Choroid plexus epithelial cell (primary cell): ENCODE results near the gene PNLIPRP1.

Experiments
- DNase-seq: peaks from one replicate; pipeline ENCODE4 v3.0.0-alpha.2; 2010; ENCODE audit warnings: low read depth
- H3K4me3 ChIP-seq: 2 replicates; pipeline ENCODE4 v1.5.1; 2011; ENCODE audit warnings: low read depth, mild to moderate bottlenecking, control low read depth, low read length, moderate library complexity
- CTCF ChIP-seq: conservative IDR thresholded peaks from 2 replicates; pipeline ENCODE4 v1.5.1; 2011; ENCODE audit warnings: low read depth, mild to moderate bottlenecking, control low read depth, inconsistent platforms, low read length, moderate library complexity

PNLIPRP1 gene

DNA sequence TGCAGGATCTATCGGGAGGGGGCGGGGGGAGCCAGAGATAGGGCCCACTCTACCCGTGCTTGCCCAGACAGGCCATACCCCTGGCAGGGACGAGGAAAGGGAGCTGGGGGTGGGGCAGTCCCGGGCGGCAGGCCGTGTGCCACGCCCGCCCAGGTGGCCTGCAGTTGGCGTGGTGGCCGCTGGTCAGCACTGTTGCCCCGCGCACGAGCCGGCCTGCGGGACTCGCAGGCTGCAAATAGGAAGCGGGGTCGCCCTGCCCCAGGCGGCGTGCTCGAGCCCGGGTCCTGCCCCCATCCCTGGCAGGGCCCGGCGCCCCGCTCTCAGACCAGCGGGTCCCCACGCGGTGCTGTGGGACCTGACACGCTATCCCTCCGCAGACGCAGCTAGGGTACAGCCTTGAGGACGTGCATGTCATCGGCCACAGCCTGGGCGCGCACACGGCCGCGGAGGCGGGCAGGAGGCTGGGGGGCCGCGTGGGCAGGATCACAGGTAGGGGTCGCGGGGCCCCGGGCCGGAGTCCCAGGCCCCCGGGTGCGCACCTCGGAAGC is 36.7 kb downstream of the PNLIPRP1 start:
- H3K4me3 ChIP-seq, result no peak overlapping the region
- TF ChIP-seq CTCF, result peak; percentile 19
- DNase-seq, result peak; percentile 1

- TF ChIP-seq CTCF, result no peak
- H3K4me3 ChIP-seq, result no peak overlapping the region
- DNase-seq, result no peak
Measured at GRCh38 chr10:116629340-116629739, 38.6 kb downstream of the PNLIPRP1 start.

GRCh38 chr10:116630020-116630419 is 39.3 kb downstream of the PNLIPRP1 start:
- no peak for TF ChIP-seq CTCF
- no peak for DNase-seq
- H3K4me3 ChIP-seq, result no peak overlapping the region

DNA sequence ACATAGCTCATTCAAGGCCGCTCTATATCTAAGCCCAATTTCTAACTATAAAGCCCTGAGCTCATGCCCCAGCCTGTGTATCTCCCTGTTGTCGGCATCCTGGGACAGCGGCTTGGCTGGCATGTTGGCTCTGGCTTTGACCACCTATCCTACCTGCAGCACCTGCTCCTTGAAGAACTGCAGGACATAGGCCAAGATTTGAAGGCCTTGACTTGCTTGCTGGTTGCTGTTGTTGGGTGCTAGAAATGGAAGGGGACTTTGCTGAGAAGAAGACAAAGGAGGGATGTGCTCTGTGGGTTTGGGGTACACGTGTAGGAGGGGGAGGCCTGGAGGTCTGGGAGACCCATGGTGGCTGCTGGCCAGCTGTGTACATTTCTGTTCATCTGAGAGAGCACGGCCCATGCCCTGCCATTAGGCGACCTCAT is 41.1 kb downstream of the PNLIPRP1 start:
- no peak for TF ChIP-seq CTCF
- DNase-seq, result no peak
- H3K4me3 ChIP-seq, result no peak overlapping the region

- no peak overlapping the region for H3K4me3 ChIP-seq
- DNase-seq, result no peak
- TF ChIP-seq CTCF, result no peak
Measured at GRCh38 chr10:116632596-116633215, 41.9 kb downstream of the PNLIPRP1 start.

DNA sequence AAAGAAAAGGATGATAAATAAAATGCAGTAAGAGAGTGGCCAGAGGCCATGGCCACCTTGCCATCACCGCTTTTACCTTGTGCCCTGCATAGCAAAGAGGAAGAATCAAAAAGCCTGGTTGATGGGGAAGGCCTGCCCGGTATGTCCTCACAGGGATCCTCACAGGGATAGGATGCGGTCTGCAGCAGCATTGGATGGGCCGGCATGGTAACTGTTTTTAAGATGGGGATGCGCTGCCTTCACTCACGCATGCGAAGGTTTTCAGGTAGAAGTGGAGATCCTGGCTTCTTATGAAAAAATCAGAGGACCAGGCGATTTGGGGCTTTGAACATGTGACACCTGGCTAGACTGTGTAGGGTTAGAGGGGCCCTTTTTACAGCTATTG is 42.4 kb downstream of the PNLIPRP1 start:
- no peak overlapping the region for H3K4me3 ChIP-seq
- no peak for TF ChIP-seq CTCF
- no peak for DNase-seq
